A673 (cell line): ENCODE results near the gene CHGA. TPM values are rescaled to one million over a fixed set of nuclear protein-coding genes. Genes with fewer than 3 reads are reported as not detected.

ENCODE experiments used
- BruUV-seq: library from RNA; stranded (reverse); fragments of 400-500 nt; replicated peaks from 2 replicates; lab custom pipeline; 2021; lab: Mats Ljungman, UMichigan
- CTCF ChIA-PET: fragments of 300-600 bp; sonication (Branson Sonifier 250); formaldehyde crosslinking; loops from one replicate; lab custom pipeline; 2022; ENCODE audit warnings: antibody characterized with exemption; lab: Charles Lee
- POLR2A ChIA-PET: fragments of 300-600 bp; sonication (Branson Sonifier 250); formaldehyde crosslinking; loops from one replicate; lab custom pipeline; 2022; ENCODE audit warnings: antibody characterized with exemption; ENCODE audit not compliant: low non-redundant PET; lab: Charles Lee
- DNase-seq: peaks from one replicate; pipeline ENCODE4 v3.0.0-alpha.2; 2015; ENCODE audit warnings: low spot score
- H3K27ac ChIP-seq: fragments of 200-600 bp; sonication (generic); 2 replicates; pipeline ENCODE4 v1.5.1; 2016; ENCODE audit warnings: mixed run types, low read depth, mild to moderate bottlenecking, mixed read lengths, antibody characterized with exemption, low read length; ENCODE audit not compliant: poor library complexity, severe bottlenecking
- H3K27me3 ChIP-seq: fragments of 200-600 bp; sonication (generic); replicated peaks from 2 replicates; pipeline ENCODE4 v1.6.1; 2017; ENCODE audit warnings: mixed run types, low read depth, mild to moderate bottlenecking, mixed read lengths, antibody characterized with exemption, low read length; ENCODE audit not compliant: insufficient read depth, poor library complexity
- H3K36me3 ChIP-seq: fragments of 200-600 bp; sonication (generic); 2 replicates; pipeline ENCODE4 v1.6.1; 2016; ENCODE audit warnings: mixed run types, mild to moderate bottlenecking, mixed read lengths, antibody characterized with exemption, low read length; ENCODE audit not compliant: insufficient read depth, poor library complexity, severe bottlenecking
- H3K4me1 ChIP-seq: fragments of 200-600 bp; sonication (generic); 2 replicates; pipeline ENCODE4 v1.6.1; 2017; ENCODE audit warnings: mixed run types, mild to moderate bottlenecking, mixed read lengths, antibody characterized with exemption, low read length; ENCODE audit not compliant: insufficient read depth, poor library complexity, severe bottlenecking
- H3K4me3 ChIP-seq: fragments of 200-600 bp; sonication (generic); 2 replicates; pipeline ENCODE4 v1.5.1; 2016; ENCODE audit warnings: low read depth, mixed run types, mild to moderate bottlenecking, mixed read lengths, low read length; ENCODE audit not compliant: poor library complexity, severe bottlenecking
- H3K9me3 ChIP-seq: fragments of 200-600 bp; sonication (generic); 2 replicates; pipeline ENCODE4 v1.6.1; 2016; ENCODE audit warnings: mixed run types, low read depth, mild to moderate bottlenecking, mixed read lengths, antibody characterized with exemption, low read length; ENCODE audit not compliant: poor library complexity, severe bottlenecking
- EZH2 ChIP-seq: fragments of 200-600 bp; sonication (generic); IDR thresholded peaks from 2 replicates; pipeline ENCODE4 v1.6.1; 2017; ENCODE audit warnings: borderline replicate concordance, low read depth, mild to moderate bottlenecking, mixed read lengths, antibody characterized with exemption, low read length; ENCODE audit not compliant: poor library complexity, severe bottlenecking
- intact Hi-C: fragments of 100-400 bp; cut with micrococcal nuclease; formaldehyde crosslinking; loops from one replicate; pipeline ENCODE4 v1.10.0; 2022; ENCODE audit not compliant: unreplicated experiment
- total RNA-seq: library from RNA; stranded (reverse); gene quantifications from 2 replicates; pipeline ENCODE4 v1.2.3, GENCODE V29; 2021
- TF ChIP-seq, protein P1 (sequence below): fragments of 300-800, 200-600 bp; sonication (generic); conservative IDR thresholded peaks from 2 replicates; pipeline ENCODE4 v1.5.1; 2017; ENCODE audit warnings: low read depth, mild to moderate bottlenecking, antibody characterized with exemption, low read length, moderate library complexity, mixed read lengths

The CHGA gene
- total RNA-seq, 1 experiment from 2014 or later, result 14.8 TPM

DNA sequence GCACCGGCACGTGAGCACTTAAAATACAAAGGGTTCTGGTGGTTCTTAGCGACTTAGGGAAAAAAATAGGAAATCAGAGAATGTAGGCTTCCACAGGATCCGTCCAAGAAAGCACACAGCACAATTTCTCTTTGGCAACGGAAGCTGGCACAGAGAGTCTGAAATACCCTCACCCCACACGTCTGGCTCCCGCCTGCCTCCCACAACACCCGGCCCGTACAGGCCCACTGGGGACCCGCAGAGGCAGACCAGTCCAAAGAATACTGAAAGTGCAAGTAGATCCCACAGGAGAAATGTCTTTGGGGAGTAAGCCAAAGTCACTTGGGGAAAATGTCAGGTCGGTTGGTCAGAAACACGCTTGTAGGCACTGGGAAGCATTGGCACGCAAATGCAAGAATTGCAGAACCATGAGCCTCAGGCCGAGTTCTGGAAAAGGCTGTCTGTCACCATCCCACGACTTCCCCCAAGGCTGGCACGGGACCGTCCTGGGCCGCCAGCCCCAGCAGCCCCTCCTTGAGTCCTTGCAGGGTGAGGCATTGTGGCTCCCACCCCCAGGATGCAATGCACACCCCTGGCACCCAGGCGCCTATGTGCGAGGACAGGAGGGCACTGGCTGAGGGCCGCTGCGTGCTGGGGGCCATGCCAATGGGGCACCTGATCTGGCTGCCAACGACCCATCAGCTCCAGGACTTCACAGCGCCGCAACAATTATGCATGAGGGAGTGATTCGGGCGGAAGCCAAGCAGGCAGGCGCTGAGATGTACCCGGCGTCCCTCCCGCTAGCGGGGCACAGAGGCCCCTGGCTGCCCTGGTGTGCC lies 29.7 kb downstream of the CHGA start:
- Histone ChIP-seq H3K27me3 (no peaks in the 10 kb centered on the region), H3K36me3 (no peaks in the 10 kb centered on the region), H3K4me3 (no peak overlapping the region), H3K9me3 (no peaks in the 10 kb centered on the region), H3K4me1 (no peaks in the 10 kb centered on the region), H3K27ac (no peak overlapping the region)
- POLR2A ChIA-PET, result no interaction called here
- BruUV-seq, result no TSS peak
- intact Hi-C loops, result loop anchor here (1.0 to 2.0 kb wide), 2 partner anchors 187 to 666 kb away; no protein-coding TSS in a partner anchor
- DNase-seq, result no peak
- TF ChIP-seq, protein P1, sequence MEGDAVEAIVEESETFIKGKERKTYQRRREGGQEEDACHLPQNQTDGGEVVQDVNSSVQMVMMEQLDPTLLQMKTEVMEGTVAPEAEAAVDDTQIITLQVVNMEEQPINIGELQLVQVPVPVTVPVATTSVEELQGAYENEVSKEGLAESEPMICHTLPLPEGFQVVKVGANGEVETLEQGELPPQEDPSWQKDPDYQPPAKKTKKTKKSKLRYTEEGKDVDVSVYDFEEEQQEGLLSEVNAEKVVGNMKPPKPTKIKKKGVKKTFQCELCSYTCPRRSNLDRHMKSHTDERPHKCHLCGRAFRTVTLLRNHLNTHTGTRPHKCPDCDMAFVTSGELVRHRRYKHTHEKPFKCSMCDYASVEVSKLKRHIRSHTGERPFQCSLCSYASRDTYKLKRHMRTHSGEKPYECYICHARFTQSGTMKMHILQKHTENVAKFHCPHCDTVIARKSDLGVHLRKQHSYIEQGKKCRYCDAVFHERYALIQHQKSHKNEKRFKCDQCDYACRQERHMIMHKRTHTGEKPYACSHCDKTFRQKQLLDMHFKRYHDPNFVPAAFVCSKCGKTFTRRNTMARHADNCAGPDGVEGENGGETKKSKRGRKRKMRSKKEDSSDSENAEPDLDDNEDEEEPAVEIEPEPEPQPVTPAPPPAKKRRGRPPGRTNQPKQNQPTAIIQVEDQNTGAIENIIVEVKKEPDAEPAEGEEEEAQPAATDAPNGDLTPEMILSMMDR, result no peak
- TF ChIP-seq EZH2, result no peak
- CTCF ChIA-PET, result interaction anchor here (0.9 to 1.0 kb wide), 3 partner anchors 161 to 266 kb away, joined by 5 to 6 read pairs (median 5); no protein-coding TSS in a partner anchor

DNA sequence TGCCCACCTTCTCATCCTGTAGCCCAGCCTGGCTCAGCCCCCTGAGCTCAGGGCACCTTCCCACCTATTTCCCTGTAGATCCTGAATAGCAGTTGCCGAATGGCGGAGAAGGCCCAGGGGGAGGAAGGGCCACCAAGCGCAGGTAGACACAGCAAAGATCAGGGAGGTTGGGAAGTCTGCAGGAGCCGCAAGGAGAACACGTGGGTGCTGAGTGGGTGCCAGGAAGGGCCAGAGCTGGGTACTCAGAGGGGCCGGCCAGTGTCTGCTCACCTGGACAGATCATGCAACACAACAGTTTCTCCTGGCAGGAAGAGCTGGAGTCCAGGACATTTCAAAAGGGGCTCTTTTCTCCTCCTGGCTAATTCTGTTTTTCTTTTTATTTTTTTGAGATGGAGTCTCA lies 30.6 kb downstream of the CHGA start:
- TF ChIP-seq, protein P1, result no peak
- no peak for TF ChIP-seq EZH2
- H3K4me3 ChIP-seq, result no peak overlapping the region
- no peaks in the 10 kb centered on the region for H3K36me3 ChIP-seq
- no TSS peak for BruUV-seq
- no peaks in the 10 kb centered on the region for H3K9me3 ChIP-seq
- CTCF ChIA-PET, result no interaction called here
- intact Hi-C loops, result loop anchor here (2.0 kb wide), 1 partner anchor 665 kb away; no protein-coding TSS in a partner anchor
- no peaks in the 10 kb centered on the region for H3K4me1 ChIP-seq
- DNase-seq, result no peak
- POLR2A ChIA-PET, result no interaction called here
- no peak overlapping the region for H3K27ac ChIP-seq
- no peaks in the 10 kb centered on the region for H3K27me3 ChIP-seq

DNA sequence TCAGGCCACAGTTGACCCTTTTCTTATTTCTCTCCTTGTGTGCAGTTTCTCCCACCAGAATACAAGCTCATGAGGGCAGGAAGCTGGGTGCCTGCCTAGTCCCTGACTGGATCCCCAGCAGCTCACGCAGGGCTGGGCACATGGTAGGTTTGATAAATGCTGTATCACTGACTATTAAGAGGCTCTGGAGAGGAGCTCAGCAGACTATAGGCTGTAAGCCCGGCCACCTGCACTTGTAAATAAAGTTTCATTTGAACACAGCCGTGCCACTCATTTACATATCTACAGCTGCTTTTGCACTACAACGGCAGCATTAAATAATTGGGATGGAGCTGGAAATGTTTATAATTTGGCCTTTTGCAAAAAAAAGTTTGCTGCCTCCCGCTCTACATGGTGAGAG lies 32.0 kb downstream of the CHGA start:
- no peak for TF ChIP-seq EZH2
- TF ChIP-seq, protein P1, result no peak
- POLR2A ChIA-PET, result no interaction called here
- no peaks in the 10 kb centered on the region for H3K36me3 ChIP-seq
- intact Hi-C loops, result no loop called here
- no peak overlapping the region for H3K4me3 ChIP-seq
- H3K4me1 ChIP-seq, result no peaks in the 10 kb centered on the region
- H3K9me3 ChIP-seq, result no peaks in the 10 kb centered on the region
- CTCF ChIA-PET, result no interaction called here
- H3K27me3 ChIP-seq, result no peaks in the 10 kb centered on the region
- no TSS peak for BruUV-seq
- DNase-seq, result no peak
- H3K27ac ChIP-seq, result no peak overlapping the region
